Measurements from ENCODE around the gene TUBG2.

Gene TUBG2

GRCh38 chr17:42677921-42678781 lies 19.1 kb downstream of the TUBG2 start:
- peak; percentile 87 for DNase-seq

DNA sequence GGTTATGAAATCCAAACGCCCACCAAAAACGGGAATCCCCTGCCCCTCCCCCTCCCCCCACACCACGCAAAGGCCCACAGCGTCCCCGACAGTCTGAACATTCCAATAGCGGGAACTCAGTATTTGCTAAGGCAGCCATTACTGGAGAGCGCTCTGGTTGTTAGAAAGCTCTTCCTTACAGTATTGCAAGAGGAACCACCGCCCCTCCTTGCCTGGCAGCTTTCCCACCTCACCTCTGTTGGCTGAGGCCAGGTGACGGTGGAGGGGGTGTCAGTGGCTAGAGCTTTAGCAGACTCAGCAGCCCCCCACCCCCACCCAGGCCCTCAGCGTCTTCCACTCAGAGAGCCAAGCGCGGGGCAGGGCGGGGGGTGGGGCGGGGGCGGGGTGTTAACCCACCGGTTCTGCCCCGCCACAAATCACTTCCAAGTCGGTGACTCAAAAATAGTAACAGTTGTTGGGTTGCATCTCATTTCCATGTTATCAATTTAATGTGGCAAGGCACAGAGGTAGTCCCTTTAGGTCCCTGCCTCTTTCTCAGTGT lies 19.9 kb downstream of the TUBG2 start:
- peak; percentile 59 for DNase-seq

- DNase-seq, result peak; percentile 80
Observed at GRCh38 chr17:42679492-42680330, 20.6 kb downstream of the TUBG2 start.

DNA sequence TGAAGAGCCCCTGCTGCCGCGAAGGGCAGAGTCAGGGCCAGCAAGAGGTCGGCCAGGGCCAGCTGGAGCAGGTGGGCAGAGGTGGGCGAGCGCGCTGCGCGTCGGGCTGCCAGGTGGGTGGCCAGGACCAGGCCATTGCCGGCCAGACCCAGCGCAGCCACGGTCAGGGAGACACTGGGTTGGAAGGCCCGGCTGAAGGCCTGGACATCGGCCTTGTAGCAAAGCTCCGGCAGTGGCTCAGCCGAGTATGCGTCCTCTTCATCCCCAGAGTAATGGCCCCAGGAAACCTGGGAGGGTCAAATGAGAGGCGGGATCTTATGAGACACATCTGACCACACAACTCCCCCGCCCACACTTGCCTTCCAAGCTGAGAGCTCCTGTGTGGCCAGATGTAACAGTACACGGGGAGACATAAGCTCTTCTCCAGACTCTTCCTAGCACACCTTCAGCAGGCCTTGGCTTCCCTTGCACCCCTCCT lies 21.3 kb downstream of the TUBG2 start:
- DNase-seq, result no peak

DNA sequence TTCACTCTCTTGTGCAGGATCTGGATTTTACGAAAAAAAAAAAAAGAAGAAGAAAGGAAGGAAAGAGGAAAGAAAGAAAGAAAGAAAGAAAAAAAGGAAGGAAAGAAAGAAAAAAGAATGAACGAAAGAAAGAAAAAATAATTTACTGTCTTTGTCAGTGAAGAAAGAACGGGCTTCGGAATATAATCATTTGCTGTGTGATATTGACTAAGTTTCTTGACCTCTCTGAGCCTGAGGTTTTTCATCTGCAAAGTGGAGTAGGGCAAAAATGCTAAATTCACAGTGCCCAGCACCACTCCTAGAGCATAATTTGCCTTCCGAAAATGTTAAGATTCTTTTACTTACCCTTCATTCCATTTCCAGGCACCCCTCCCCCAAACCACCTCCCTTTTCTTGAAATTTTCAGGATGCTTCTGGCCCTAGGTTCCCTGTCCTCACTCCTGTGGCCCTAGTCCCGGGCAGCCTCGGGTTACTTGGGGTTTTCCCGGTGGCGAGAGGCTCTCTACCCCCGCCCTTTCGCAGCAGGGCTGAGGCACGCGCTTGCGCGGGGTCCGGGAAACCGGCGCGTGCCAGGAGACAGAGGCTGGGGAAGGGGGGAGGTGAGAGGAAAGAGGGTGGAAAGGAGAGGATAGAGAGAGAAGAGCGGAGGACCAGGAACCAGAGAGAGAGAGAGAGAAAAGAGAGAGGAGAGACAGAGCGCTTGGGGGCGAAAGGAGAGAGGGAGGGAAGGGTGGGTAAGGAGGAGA lies 23.1 kb downstream of the TUBG2 start, which contains the start of gene CNTNAP1:
TSS of gene CNTNAP1 (plus strand) at position 556 of the 746 bp plus-strand sequence. CDS start 299 bp downstream, outside the sequence.
- DNase-seq, result peak; percentile 43

GRCh38 chr17:42682722-42683403 lies 23.8 kb downstream of the TUBG2 start:
- DNase-seq, result peak; percentile 49

- DNase-seq, result peak; percentile 36
Observed at GRCh38 chr17:42683407-42684034, 24.4 kb downstream of the TUBG2 start.

GRCh38 chr17:42684929-42685556 lies 26.0 kb downstream of the TUBG2 start:
- no peak for DNase-seq

DNA sequence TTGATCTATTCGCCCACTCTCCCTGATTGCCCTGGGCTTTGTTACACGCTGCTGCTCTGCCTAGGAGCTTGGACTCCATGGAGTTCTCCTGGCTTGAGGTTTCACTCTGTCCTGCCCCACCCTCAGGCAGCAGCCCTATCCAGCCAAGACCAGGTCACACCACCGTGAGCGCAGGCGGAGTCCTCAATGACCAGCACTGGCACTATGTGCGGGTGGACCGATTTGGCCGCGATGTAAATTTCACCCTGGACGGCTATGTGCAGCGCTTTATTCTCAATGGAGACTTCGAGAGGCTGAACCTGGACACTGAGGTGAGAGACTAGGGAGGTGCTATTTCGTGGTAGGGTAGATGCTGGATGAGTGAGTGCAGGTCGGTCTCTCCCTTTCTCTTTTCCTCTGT lies 26.7 kb downstream of the TUBG2 start:
- DNase-seq, result no peak

DNA sequence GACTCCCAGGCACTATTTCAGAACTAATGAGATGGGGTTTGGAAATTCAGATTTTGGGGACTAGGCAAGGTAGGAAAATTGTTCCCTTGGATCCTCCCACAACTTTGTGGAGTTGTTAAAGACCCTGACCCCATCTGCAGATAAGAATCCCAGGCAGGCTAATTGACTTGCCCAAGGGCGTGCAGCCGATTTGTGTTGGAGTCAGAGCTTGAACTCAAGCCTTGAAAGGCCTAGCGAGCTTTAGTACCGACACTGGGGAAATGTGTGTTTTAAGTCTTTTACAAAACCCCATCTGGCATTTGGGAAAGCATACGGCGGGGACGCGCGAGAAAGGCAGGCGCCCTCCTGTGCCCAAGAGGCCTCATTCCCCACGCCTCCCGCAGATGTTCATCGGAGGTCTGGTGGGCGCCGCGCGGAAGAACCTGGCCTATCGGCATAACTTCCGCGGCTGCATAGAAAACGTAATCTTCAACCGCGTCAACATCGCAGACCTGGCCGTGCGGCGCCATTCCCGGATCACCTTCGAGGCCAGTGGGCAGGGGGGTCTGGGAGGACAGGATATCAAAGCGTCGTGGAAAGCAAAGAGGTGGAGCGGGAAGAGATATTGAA lies 27.5 kb downstream of the TUBG2 start:
- DNase-seq, result no peak

- DNase-seq, result no peak
Observed at GRCh38 chr17:42687707-42688320, 28.7 kb downstream of the TUBG2 start.

GRCh38 chr17:42690596-42690995 lies 31.5 kb downstream of the TUBG2 start:
- DNase-seq, result no peak

DNA sequence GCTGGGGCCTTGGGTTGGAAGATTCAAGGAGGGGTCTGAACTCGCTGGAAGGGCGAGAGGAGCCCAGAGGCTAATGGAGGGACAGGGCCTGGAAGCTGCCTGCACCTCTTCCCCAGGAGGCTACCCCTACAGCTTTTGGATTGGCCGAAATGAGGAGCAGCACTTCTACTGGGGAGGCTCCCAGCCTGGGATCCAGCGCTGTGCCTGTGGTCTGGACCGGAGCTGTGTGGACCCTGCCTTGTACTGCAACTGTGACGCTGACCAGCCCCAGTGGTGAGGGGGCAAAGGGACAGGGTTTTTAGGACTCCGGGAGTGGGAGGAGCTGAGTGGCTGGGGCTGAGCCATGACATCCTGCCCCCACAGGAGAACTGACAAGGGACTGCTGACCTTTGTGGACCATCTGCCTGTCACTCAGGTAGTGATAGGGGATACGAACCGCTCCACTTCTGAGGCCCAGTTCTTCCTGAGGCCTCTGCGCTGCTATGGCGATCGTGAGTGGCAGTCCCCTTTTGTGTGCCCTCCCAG lies 32.0 kb downstream of the TUBG2 start:
- DNase-seq, result no peak

GRCh38 chr17:42692489-42692888 lies 33.4 kb downstream of the TUBG2 start:
- no peak for DNase-seq

- no peak for DNase-seq
Observed at GRCh38 chr17:42694524-42694923, 35.4 kb downstream of the TUBG2 start.

- DNase-seq, result no peak
Observed at GRCh38 chr17:42695500-42695899, 36.4 kb downstream of the TUBG2 start.

DNA sequence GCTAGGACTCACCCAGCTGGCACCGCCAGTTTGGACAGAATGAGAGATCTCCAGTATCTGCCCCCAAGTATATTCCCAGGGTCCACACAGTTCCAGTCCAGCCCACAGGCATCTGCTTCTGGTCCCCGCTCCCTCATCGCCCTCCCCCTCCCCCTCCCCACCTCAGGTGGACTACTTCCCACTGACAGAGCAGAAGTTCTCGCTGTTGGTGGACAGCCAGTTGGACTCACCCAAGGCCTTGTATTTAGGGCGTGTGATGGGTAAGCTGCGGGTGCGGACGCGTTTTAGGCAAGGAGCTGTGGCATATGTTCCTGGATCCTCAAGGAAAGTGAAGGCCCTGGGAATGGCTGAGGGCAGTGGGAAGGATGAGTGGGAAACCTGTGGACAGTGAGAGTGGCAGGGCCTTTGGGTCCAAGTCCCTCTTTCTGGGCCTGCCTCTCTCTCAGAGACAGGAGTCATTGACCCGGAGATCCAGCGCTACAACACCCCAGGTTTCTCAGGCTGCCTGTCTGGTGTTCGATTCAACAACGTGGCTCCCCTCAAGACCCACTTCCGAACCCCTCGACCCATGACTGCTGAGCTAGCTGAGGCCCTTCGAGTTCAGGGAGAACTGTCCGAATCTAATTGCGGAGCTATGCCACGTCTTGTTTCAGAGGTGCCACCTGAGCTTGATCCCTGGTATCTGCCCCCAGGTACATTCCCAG lies 38.2 kb downstream of the TUBG2 start:
- no peak for DNase-seq

GRCh38 chr17:42698736-42699414 lies 39.8 kb downstream of the TUBG2 start:
- no peak for DNase-seq

DNA sequence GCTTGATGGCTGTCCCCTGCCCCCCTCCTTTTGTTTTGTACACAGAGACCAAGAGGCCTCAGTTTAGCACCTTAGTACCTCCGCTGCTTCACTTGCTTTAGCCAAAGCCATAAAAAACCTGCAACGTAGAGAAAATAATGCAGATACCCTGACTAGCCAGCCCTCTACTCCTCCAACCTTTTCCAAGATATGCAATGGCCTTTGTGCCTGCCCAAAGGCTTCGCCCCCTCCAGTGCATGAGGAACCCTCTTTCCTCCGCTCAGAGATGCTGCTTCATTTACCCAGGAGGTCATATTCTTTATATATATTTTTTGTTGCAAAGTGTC lies 40.3 kb downstream of the TUBG2 start:
- no peak for DNase-seq

Data from stimulated activated CD8-positive, alpha-beta memory T cell treated with anti-CD3 and anti-CD28 coated beads, Interleukin-4, amount 100 ng/mL, for 48 hours (primary cell).